GM19397 (cell line): ENCODE measurements around the gene HDAC9.

Experiments
- ATAC-seq: cut with Tn5 transposase; IDR thresholded peaks from one replicate; pipeline ENCODE4 v1.9.1; 2021; ENCODE audit warnings: mild to moderate bottlenecking, moderate library complexity; ENCODE audit not compliant: unreplicated experiment

The HDAC9 gene

GRCh38 chr7:18771834-18772566 lies 276.5 kb downstream of the HDAC9 start:
- ATAC-seq: no peak

DNA sequence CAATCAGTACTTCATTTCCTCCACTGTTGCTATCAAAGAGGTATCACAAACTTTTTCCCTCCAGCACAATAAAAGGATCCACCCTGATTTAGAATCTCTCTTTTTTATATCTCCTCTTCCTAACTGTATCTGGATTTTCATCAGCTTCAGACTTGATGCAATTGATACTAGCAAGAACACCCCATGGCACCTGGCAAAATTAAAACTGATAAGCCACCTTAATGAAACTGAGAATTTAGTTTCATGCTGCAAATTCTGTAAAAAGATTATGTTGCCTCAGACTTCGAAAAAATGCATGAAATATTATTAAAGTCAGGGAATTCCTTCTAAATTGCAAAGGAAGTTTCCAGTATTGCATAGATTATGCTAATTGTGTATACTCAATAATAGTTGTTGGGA lies 277.0 kb downstream of the HDAC9 start:
- no peak for ATAC-seq

DNA sequence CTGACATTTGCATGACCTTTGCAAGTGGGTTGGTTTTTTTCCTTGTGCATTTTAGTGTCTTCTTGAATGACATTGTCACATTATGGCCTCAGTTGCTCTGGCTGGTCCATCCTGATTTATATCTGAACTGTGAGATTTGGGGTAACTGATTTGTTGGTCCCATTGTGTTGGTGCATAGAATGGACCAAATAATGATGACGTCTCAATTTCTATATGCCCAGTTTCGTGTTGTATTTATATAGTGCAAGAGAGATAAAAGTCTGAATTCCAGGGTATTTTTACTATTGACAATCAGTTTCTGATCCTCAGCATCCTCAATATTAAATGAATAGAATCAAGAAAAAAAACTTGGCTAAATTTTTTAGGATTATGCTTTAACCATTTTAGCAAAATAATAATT lies 281.8 kb downstream of the HDAC9 start:
- no peak for ATAC-seq

GRCh38 chr7:18778594-18778993 lies 283.0 kb downstream of the HDAC9 start:
- ATAC-seq: no peak

GRCh38 chr7:18780266-18780665 lies 284.7 kb downstream of the HDAC9 start:
- ATAC-seq: no peak

DNA sequence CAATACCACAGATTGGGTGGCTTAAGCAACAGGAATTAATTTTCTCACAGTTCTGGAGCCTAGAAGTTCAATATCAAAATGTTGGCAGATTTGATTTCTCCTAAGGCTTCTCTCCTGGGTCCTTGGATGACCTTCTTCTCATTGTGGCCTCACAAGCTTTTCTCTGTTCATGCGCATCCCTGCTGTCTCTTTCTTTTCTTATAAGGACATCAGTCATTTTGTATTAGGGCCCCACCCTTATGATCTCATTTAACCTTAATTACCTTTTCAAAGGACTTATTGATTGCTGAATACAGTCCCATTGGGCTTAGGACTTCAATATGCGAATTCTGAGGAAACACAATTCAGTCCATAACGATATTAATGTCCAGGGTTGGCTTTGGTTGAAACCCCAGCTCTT lies 285.4 kb downstream of the HDAC9 start:
- no peak for ATAC-seq

DNA sequence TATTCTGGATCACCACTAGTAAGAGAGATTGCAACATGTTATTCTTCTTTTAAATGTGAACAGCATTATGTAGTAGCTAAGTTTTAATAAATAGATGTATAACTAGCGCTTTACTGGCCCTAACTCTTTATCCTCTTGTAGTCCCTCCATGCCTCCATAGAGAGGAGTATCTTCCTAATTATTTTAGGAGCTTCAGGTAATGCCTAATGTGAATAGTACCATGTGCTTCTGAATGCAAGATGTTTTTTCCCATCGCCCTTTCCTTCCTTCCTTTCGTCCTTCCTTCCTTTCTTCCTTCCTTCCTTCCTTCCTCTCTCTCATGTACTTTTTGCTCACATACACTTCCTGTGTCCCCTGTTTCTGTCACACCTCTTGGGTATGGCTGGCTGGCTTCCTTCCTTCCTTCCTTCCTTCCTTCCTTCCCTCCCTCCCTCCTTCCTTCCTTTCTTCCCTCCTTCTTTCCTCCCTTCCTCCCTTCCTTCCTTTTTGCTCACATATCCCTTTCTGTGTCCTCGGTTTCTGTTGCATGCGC lies 290.7 kb downstream of the HDAC9 start:
- no peak for ATAC-seq

DNA sequence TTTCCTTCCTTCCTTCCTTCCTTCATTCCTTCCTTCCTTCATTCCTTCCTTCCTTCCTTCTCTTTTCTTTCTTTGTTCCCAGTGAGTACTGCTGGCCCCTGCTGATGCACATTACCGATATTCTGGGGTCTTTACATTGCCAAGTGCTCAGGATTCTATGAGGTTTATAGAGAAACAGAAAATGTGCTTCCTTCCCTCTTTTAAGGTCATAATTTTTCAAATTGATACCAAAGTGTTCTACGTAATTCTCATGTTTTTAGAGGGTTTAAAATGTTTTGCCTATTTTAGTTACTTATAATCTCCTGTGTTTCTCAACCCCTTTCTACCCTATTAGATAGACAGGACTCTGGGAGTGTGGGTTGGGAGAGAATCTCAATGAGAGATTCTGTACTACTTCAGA lies 291.2 kb downstream of the HDAC9 start:
- ATAC-seq: no peak

DNA sequence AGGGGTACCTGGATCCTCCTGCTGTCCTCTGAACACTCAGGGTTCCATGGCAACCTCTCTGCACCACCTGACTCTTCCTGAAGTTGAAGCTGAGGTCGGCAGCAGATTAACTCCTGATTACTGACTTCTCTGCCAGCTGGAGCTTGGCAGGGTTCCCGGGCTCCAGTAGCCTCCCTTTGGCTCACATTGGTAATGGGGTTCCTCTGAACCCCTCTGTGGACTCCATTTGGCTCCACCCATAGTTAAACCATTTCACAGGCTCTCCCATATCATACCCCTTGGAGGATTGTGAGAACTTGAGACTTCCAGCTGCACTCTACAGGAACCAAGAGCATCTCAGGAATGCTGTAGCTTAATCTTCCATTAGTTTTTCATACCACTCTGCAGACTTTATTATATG lies 292.5 kb downstream of the HDAC9 start:
- ATAC-seq: no peak

DNA sequence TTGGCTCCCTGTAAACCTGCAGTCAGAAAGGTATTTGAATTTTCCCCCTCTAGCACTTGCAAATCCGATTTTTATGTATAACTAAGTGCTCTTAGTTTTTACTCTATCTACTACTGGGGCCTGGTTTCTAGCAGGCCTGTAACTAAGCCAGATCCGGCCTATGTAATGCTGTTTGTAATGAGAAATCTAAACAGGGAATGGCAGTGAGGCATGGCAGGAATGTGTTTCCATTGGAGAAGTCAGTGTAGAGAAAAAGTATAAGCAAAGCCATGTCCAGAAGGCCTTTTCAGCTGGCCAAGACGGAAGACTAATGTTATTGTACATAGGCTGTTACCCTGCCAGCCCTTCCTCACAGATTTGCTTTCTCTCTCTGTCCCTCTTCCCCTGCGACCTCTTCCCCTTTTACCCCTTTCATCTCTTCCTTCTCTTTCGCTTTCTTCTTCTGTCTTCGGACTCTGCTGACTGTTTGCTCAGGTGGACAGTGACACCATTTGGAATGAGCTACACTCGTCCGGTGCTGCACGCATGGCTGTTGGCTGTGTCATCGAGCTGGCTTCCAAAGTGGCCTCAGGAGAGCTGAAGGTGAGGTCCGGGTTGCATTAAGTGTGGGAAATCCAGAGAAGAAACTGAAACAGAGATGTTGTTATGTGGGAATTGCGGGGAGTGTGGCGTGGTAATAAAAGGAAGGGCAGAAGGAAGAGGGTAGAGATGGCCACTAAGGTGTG lies 297.5 kb downstream of the HDAC9 start:
- ATAC-seq: no peak

DNA sequence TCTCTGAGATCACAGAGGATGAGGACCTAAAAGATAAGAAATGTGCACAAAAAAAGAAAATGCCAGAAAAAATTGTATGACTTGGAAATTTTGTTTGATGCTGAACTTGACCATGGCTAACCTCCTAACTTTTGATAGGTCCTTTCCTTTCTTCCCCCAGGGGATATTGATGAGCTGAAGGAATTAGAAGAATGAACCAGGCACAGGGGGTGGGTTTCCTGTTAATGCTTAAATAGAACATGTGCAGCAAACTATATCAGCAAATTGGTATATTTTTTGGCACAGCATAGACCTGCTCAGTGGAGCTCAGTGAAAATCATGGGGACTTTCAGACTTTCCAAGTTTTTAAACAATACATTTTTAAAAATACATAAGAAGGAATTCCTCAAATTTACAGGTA lies 300.7 kb downstream of the HDAC9 start:
- no peak for ATAC-seq

- ATAC-seq: no peak
These were observed 302.7 kb downstream of the HDAC9 start for GRCh38 chr7:18798088-18798906.

DNA sequence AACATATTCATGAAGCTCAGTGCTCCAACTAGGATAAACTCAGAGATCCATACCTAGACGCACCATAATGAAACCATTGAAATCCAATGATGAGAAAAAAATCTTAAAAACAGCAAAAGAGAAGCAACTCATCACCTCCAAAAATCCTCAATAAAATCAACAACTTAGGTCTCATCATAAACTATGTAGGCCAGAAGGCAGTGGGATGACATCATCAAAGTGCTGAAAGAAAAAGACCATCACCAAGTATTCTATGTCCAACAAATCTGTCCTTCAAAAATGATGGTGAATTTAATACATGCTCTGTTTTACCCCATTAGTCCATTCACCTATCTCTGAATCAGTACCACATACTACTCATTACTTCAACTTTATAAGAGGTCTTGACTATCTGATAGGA lies 304.4 kb downstream of the HDAC9 start:
- no peak for ATAC-seq

DNA sequence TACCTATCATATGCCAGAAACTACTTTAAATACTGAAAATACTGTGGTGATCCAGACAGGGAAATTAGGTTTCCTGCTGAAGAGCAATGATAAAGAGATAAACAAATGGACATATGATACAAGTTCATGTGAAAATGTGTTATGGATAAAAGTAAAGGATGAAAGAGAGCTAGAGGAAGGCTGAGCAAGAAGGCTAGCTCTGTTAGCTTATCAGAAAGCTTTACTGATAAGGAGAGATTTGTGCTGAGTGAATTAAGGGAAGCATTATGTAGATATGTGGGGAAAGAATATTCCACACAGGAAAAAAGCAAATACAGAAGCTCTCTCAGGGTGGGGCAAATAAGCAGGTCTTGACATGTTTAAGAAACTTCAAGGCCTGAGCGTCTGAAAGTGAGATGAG lies 308.4 kb downstream of the HDAC9 start:
- ATAC-seq: no peak

DNA sequence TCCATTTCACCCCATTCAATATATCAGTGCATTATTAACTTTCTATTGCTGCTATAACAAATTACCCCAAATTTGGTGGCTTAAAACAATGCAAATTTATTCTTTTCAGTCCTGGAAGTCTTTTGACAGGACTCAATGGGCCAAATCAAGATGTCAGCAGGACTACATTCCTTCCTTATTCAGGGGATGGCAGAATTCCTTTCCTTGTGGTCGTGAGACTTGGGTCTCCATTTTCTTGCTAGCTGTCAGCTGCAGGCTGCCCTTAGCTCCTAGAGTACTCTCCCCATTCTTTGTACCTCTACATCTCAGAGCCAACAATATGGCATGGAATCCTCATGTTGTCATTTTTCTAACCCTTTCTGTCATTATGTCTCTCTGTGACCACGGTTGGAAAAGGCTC lies 310.6 kb downstream of the HDAC9 start:
- no peak for ATAC-seq

DNA sequence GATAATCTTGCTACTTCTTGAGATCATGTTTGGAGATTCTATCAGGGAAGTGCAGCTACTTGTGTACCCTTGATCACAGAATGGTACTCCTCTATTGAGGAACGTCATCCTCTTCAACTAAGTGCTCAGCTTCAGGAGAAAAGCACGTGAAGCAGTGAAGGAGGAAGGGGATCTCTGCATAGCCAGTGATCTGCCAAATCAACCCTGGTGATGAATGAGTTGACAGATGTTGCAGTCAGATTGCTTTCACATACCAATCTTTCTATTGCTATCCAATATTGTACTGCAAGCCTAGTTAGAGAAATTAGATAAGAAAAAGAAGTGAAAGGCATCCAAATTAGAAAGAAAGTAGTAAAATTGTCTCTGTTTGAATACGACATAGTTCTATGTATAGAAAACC lies 312.5 kb downstream of the HDAC9 start:
- ATAC-seq: no peak

GRCh38 chr7:18815261-18815960 lies 319.9 kb downstream of the HDAC9 start:
- no peak for ATAC-seq

DNA sequence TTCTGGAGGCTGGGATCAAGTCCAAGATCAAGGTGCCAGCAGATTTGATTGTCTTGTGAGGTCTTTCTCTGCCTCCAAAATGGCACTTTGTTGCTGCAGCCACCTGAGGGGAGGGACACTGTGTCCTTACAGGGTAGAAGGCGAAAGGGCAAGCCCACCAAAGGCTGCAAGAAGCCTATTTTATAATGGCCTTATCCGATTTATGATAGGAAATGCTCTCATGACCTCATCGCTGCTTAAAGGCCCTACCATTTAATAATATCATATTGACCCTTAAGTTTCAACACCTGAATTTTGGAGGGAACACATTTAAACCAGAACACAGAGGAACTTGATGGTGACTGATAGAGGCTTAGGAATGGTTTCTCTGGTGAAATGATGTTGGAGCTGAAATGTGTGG lies 325.4 kb downstream of the HDAC9 start:
- no peak for ATAC-seq

DNA sequence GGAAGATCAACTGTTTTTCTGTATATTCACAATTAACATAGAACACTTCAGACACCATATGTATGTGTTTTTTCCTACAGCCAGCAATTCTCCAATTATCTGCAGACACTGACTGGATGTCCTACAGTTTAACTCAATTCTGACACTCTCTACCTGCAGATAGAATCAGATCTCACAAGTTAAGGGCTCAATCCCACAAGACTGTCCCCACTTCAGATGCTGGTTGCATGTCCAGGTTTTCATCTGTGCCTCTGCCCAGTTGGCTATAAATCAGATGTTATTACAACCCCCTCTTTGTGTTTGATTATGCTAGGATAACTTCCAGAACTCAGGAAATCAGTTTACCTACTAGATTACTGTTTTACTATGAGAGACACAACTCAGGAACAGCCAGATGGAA lies 326.0 kb downstream of the HDAC9 start:
- no peak for ATAC-seq

DNA sequence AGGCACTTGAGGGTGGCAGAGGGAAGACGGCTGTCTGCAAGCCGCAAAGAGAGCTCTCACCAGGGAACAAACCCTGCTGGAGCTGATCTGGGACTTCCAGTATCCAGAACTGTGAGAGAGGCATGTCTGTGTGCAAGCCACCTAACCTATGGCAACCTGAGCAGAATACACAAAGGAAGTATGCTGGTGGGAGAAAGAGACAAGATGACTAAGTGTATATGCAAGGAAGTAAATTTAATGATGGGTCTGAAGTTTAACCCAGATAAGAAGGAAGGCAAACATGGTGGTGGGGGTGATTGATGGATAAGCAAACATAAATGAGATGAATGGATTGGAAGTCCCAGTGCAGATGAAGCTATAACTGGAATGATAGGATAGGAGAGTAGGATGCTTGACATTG lies 328.6 kb downstream of the HDAC9 start:
- no peak for ATAC-seq
